SK-N-DZ (cell line): ENCODE results near the gene RORC.
"Not testable (repeated sequence)": the region's sequence is repeated elsewhere in the genome, so short reads cannot be mapped to it uniquely, and the experiment has no call there.

Experiments used
- DNase-seq: peaks from one replicate; pipeline ENCODE4 v3.0.0-alpha.2; 2015; ENCODE audit warnings: low spot score
- small RNA-seq, 2 experiments: library from RNA; depleted of rRNA; stranded (forward); fragments of <200 nt; gene quantifications; one replicate each; pipeline ENCODE3, GENCODE V24; 2014

Gene RORC

DNA sequence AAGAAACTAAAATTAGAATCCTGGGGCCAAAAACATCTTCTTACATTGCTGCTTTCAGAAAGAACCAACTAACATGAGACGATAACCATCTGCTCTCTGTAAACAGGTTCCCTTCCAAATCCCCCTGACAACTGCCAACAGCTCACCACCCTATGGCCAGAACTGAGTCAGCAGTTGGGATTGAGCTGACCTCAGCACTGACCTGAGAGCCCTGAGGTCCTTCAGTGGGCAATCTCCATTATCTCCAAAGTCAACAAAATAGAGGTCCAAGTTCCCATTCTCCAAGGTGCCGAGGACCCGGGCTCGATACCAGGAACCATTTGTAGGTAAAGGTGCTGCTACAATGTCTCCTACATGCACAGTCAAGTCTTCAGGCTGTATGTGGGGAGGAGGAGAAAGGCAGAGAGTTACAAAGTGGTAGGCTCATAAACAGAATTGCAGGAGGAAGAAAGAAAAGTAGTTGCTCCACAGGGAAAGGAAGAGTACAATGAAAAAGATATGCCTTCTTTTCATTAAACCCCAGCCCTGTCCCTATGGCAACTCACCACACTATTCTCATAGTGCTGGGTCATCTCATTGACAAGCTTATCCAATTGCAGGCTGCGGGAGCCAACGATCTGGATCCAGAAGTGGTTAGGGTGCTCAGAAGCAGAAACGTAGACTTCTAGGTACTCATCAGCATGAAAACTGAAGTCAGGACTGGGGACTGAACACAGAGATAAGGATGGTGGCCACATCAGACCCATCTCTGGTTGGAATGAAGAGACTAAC is 55.5 kb downstream of the RORC start:
- DNase-seq = no peak

DNA sequence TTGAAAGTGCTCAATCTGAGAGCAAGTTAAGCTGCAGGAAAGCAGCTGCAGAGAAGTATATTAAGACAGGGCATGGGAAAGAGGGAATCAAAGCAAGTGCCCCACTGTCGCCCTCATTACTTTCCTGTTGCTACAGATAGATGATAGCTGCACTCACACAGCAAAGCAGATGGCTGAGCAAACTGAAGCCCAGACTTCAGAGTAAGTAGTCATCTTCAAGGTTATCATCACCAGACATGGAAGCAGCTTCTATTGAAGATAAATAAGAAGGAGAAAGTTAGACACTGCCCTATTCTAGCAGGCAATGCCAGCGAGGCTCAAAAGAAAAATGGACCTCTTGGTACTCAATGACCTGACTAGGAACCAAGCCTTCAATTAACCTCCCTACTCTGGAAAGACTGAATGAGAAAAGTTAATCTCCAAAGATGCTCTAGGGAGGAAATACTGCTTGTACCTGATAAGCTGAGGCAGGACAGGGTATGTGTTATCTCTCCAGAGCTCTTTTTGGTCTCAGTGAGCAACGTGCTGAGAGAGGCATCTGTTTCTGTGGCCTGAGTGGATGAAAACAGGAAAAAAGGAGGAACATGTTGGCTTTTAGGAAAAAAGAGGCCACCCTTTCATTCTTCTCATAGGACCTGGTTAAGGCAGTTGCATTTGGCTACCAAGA is 57.2 kb downstream of the RORC start:
- DNase-seq = no peak

DNA sequence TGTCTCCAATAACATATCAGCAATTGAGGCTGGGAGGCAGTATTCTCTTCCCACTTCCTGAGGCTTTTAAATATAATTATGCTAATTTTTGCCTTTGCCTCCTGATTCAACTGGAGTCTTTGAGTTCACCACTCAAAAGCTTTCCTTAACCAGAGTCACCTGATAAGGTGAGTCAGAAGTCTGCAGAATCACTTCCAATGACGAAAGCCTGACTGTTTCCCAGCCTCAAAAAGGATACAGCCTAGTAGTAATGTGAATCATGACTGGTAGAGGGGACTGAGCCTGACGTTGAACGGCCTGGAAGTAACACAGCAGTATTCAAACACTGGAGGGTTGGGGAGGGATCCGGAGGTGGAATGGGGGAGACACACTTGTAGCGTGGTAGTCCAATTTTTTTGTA is 57.9 kb downstream of the RORC start:
- no peak for DNase-seq

DNA sequence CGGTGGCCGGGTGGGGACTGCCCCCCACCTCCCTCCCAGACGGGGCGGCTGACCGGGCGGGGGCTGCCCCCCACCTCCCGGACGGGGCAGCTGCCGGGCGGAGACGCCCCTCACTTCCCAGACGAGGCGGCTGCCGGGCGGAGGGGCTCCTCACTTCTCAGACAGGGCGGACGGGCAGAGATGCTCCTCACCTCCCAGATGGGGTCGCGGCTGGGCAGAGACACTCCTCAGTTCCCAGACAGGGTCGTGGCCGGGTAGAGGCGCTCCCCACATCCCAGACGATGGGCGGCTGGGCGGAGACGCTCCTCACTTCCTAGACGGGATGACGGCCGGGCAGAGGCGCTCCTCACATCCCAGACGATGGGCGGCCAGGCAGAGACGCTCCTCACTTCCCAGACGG is 62.3 kb downstream of the RORC start:
- not testable (repeated sequence) for DNase-seq

DNA sequence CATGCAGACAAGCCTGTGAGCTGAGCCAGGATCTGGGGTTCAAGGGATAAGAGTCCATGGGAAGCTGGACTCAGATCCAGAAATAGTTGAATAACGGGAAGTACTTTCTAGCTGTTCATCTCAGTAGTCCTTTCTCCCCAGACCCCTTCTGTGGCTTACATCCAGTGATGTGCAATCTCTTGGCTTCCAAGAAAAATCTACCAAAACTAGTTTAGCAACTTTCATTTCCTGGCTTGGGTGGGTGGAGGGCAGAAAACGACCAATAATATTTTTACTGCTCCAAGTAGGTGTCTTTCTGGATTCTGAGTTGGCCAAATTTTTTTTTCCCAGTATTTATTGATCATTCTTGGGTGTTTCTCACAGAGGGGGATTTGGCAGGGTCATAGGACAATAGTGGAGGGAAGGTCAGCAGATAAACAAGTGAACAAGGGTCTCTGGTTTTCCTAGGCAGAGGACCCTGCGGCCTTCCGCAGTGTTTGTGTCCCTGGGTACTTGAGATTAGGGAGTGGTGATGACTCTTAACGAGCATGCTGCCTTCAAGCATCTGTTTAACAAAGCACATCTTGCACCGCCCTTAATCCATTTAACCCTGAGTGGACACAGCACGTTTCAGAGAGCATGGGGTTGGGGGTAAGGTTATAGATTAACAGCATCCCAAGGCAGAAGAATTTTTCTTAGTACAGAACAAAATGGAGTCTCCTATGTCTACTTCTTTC is 63.1 kb downstream of the RORC start:
- DNase-seq = not testable (repeated sequence)

DNA sequence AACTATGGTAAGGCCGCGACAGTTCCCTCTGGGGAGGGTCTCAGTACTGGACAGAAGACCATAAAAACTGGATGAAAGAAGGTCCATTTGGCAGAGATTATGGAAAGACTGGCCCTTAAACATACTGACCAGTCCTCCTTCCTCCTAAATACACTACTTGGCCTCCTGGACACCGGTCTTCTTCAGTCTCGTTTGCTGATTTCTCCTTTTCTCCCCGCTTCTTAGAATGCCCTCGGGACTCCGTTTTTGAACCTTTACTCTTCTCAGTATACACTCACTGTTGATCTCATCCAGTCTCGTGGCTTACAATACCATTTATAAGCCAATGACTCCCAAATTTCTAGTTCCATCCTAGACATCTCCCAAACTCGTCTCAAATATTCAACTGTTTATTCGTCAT is 67.6 kb downstream of the RORC start:
- no peak for DNase-seq

DNA sequence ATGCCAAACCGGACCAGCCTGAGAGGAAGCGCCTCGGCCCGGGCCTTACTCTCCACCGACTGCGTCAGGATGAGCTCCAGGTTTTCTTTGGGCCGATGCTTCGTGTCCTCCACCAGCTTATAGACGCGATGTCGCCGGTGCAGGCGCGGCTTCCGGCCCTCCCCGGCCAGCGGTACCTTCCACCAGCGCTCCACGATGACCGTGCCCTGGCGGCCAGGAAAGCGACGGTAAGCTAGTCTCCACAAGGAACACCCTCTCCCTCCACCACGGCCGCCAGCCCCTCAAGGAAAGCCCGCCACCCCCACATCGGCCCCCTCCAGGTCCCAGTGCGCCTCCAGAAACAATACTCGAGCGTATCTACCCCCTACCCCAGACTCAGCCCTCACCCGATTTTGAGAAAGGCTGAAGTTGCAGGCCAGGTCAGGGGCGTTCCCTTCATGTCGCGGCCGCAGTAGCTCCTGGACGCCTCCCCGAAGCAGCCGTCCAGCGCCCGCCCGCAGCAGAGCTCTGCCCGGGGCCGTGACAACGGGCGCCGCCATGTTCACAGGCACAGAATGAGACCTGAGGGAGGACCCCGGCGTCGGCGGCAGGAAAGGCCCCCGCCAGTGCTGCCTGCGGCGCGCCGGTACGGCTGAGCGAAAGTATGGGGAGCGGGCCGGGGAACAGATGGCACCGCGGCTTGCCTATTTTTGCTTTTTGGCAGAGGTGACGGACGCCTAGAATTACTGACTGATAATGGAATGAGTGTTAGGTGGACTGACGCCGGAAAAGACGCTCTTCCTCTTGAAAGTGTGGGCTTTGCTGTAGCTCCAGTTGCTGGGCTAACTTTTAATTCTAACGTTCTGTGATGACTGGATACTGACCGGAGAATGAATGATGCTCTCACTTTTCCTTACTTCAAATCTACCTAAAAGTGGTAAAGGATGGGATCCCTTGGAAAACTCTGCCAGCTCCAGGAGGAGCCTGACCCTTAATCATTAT is 68.4 kb downstream of the RORC start, which contains the start of gene MRPL9:
Gene MRPL9 (minus strand): TSS at position 556 of the 981 bp plus-strand sequence. CDS start 17 bp downstream, at position 539.
- peak; percentile 84 for DNase-seq

DNA sequence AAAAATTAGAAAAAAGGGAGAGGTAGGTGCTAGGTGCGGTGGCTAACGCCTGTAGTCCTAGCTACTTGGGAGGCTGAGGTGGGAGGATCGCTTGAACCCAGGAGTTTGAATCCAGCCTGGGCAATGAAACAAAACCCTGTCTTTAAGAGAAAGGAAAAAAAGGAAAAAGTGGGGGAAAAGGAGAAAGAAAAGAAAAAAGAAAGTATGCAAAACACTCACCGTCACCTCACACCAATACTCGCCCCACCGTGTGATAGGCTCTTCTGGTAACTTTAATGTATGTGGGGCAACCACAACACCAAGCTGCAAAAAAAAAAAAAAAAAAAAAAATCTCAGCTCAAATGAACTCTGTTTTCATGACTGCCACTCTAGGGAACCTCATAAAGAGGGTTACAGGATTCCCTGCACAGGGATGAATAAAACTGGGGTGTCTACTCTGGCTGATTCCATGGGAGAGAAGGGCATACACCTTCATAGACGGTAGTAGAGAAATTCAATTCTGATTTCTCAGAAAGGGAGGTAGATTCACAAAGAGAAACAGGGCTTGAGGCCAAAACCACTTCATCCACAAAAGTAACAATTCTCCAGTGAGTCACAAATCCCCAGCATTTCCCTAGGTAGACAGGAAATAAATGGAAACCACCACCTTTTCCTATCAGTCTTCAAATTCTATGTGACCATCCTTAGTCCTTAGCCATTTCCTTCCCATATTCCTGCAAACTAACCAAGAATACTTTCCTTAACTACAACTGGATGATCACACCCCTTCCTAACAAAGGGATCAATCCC is 70.8 kb downstream of the RORC start:
- DNase-seq = no peak

DNA sequence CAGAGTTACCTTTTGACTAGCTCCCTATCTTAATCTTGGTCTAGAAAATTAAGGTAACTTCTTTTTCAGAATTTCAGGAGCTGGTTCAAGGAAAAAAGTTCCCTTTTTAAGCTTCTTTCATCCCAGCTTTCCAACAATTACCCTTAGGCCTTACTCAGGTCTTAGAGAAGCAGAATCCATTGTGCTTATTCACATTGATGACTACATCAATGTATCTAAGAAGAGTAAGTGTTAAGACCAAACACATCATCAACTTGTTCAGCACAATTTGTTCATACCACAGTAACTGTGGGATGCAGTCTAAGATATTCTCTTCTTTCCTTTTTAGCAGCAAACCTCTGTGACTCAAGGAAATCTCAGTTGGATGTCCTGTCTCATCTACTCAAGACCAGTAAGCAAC is 72.4 kb downstream of the RORC start:
- DNase-seq = no peak

DNA sequence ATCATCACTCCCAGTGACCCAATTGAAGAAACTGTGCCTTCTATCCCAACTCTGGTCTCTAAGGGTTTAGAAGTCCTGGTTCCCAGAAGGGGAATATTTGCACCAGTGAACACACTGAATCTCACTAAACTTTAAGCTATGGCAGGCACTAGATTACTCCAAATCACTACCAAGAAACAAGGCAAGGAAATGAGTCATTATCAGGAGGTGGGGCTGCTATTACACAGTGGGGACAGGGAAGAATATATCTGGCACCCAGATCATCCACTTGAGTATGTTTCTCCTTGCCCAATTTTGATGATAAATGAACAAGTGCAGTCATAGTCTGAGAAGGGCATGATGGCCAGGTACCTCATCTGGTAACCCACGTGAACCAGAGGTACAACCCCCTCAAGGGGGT is 75.3 kb downstream of the RORC start:
- DNase-seq = no peak

Small RNA genes lying within 50 kb of the gene (small RNA-seq; reads per million reads assigned to genes)
- gene RF00019 = 0 reads per million in 2 experiments
